ENCODE results near the gene SPHKAP.
"Not testable (repeated sequence)": the region's sequence is repeated elsewhere in the genome, so short reads cannot be mapped to it uniquely, and the experiment has no call there.

SPHKAP gene

GRCh38 chr2:228079194-228079593 is 102.3 kb downstream of the SPHKAP start:
- no peaks in the 10 kb centered on the region for H3K4me1 ChIP-seq (ENCODE audit: insufficient read depth, low read length)
- H3K36me3 ChIP-seq (ENCODE audit: insufficient read depth, low read length): no peaks in the 10 kb centered on the region
- H3K9ac ChIP-seq (ENCODE audit: low read depth, low read length): no peak overlapping the region
- no peaks in the 10 kb centered on the region for H3K9me3 ChIP-seq (ENCODE audit: control insufficient read depth, insufficient read depth, low read length)

GRCh38 chr2:228076695-228077094 is 104.8 kb downstream of the SPHKAP start:
- H3K9ac ChIP-seq (ENCODE audit: low read depth, low read length); H3K9me3 ChIP-seq (ENCODE audit: control insufficient read depth, insufficient read depth, low read length); H3K4me1 ChIP-seq (ENCODE audit: insufficient read depth, low read length); H3K36me3 ChIP-seq (ENCODE audit: insufficient read depth, low read length): not testable (repeated sequence)

GRCh38 chr2:228072669-228073068 is 108.8 kb downstream of the SPHKAP start:
- no peak overlapping the region for H3K9ac ChIP-seq (ENCODE audit: low read depth, low read length)
- no peaks in the 10 kb centered on the region for H3K4me1 ChIP-seq (ENCODE audit: insufficient read depth, low read length)

GRCh38 chr2:228067309-228067708 is 114.2 kb downstream of the SPHKAP start:
- Histone ChIP-seq H3K36me3 (ENCODE audit: insufficient read depth, low read length) (no peaks in the 10 kb centered on the region), H3K9me3 (ENCODE audit: control insufficient read depth, insufficient read depth, low read length) (no peaks in the 10 kb centered on the region), H3K9ac (ENCODE audit: low read depth, low read length) (no peak overlapping the region), H3K4me1 (ENCODE audit: insufficient read depth, low read length) (no peaks in the 10 kb centered on the region)

More at GRCh38 chr2:228072669-228073068, 108.8 kb downstream of the SPHKAP start:
- Histone ChIP-seq H3K9me3 (ENCODE audit: control insufficient read depth, insufficient read depth, low read length) (no peaks in the 10 kb centered on the region), H3K36me3 (ENCODE audit: insufficient read depth, low read length) (no peaks in the 10 kb centered on the region)

GRCh38 chr2:228066126-228066798 is 115.2 kb downstream of the SPHKAP start:
- Histone ChIP-seq H3K9me3 (ENCODE audit: control insufficient read depth, insufficient read depth, low read length) (no peaks in the 10 kb centered on the region), H3K36me3 (ENCODE audit: insufficient read depth, low read length) (no peaks in the 10 kb centered on the region), H3K9ac (ENCODE audit: low read depth, low read length) (no peak overlapping the region), H3K4me1 (ENCODE audit: insufficient read depth, low read length) (no peaks in the 10 kb centered on the region)

GRCh38 chr2:228065686-228066085 is 115.8 kb downstream of the SPHKAP start:
- H3K36me3 ChIP-seq (ENCODE audit: insufficient read depth, low read length): no peaks in the 10 kb centered on the region
- H3K4me1 ChIP-seq (ENCODE audit: insufficient read depth, low read length): no peaks in the 10 kb centered on the region
- H3K9me3 ChIP-seq (ENCODE audit: control insufficient read depth, insufficient read depth, low read length): no peaks in the 10 kb centered on the region
- H3K9ac ChIP-seq (ENCODE audit: low read depth, low read length): no peak overlapping the region

- H3K36me3 ChIP-seq (ENCODE audit: insufficient read depth, low read length): no peaks in the 10 kb centered on the region
- H3K4me1 ChIP-seq (ENCODE audit: insufficient read depth, low read length): no peaks in the 10 kb centered on the region
- no peaks in the 10 kb centered on the region for H3K9me3 ChIP-seq (ENCODE audit: control insufficient read depth, insufficient read depth, low read length)
- H3K9ac ChIP-seq (ENCODE audit: low read depth, low read length): no peak overlapping the region
Observed at GRCh38 chr2:228064796-228065315, 116.6 kb downstream of the SPHKAP start.

GRCh38 chr2:228064024-228064423 is 117.5 kb downstream of the SPHKAP start:
- Histone ChIP-seq H3K9me3 (ENCODE audit: control insufficient read depth, insufficient read depth, low read length) (no peaks in the 10 kb centered on the region), H3K4me1 (ENCODE audit: insufficient read depth, low read length) (no peaks in the 10 kb centered on the region), H3K36me3 (ENCODE audit: insufficient read depth, low read length) (no peaks in the 10 kb centered on the region), H3K9ac (ENCODE audit: low read depth, low read length) (no peak overlapping the region)

- Histone ChIP-seq H3K36me3 (ENCODE audit: insufficient read depth, low read length) (no peaks in the 10 kb centered on the region), H3K9me3 (ENCODE audit: control insufficient read depth, insufficient read depth, low read length) (no peaks in the 10 kb centered on the region), H3K9ac (ENCODE audit: low read depth, low read length) (no peak overlapping the region), H3K4me1 (ENCODE audit: insufficient read depth, low read length) (no peaks in the 10 kb centered on the region)
Observed at GRCh38 chr2:228063558-228063957, 117.9 kb downstream of the SPHKAP start.

GRCh38 chr2:228059735-228060134 is 121.8 kb downstream of the SPHKAP start:
- Histone ChIP-seq H3K36me3 (ENCODE audit: insufficient read depth, low read length) (no peaks in the 10 kb centered on the region), H3K4me1 (ENCODE audit: insufficient read depth, low read length) (no peaks in the 10 kb centered on the region), H3K9me3 (ENCODE audit: control insufficient read depth, insufficient read depth, low read length) (no peaks in the 10 kb centered on the region), H3K9ac (ENCODE audit: low read depth, low read length) (no peak overlapping the region)

GRCh38 chr2:228056293-228057097 is 125.0 kb downstream of the SPHKAP start:
- no peaks in the 10 kb centered on the region for H3K36me3 ChIP-seq (ENCODE audit: insufficient read depth, low read length)
- no peaks in the 10 kb centered on the region for H3K9me3 ChIP-seq (ENCODE audit: control insufficient read depth, insufficient read depth, low read length)
- H3K9ac ChIP-seq (ENCODE audit: low read depth, low read length): no peak overlapping the region
- H3K4me1 ChIP-seq (ENCODE audit: insufficient read depth, low read length): no peaks in the 10 kb centered on the region

- Histone ChIP-seq H3K36me3 (ENCODE audit: insufficient read depth, low read length) (no peaks in the 10 kb centered on the region), H3K4me1 (ENCODE audit: insufficient read depth, low read length) (no peaks in the 10 kb centered on the region), H3K9ac (ENCODE audit: low read depth, low read length) (no peak overlapping the region), H3K9me3 (ENCODE audit: control insufficient read depth, insufficient read depth, low read length) (no peaks in the 10 kb centered on the region)
Observed at GRCh38 chr2:228048838-228049490, 132.5 kb downstream of the SPHKAP start.

GRCh38 chr2:228040995-228041394 is 140.5 kb downstream of the SPHKAP start:
- Histone ChIP-seq H3K36me3 (ENCODE audit: insufficient read depth, low read length) (no peaks in the 10 kb centered on the region), H3K4me1 (ENCODE audit: insufficient read depth, low read length) (no peaks in the 10 kb centered on the region), H3K9ac (ENCODE audit: low read depth, low read length) (no peak overlapping the region), H3K9me3 (ENCODE audit: control insufficient read depth, insufficient read depth, low read length) (no peaks in the 10 kb centered on the region)

- H3K9me3 ChIP-seq (ENCODE audit: control insufficient read depth, insufficient read depth, low read length): no peaks in the 10 kb centered on the region
- no peaks in the 10 kb centered on the region for H3K4me1 ChIP-seq (ENCODE audit: insufficient read depth, low read length)
- H3K9ac ChIP-seq (ENCODE audit: low read depth, low read length): no peak overlapping the region
- no peaks in the 10 kb centered on the region for H3K36me3 ChIP-seq (ENCODE audit: insufficient read depth, low read length)
Observed at GRCh38 chr2:228039752-228040534, 141.5 kb downstream of the SPHKAP start.
